ENCODE data around the gene SKIL. TPM values are rescaled to one million over a fixed set of nuclear protein-coding genes. Genes with fewer than 3 reads are reported as not detected.

Gene SKIL
- total RNA-seq, 4 donors from 2014 or later = 15.0 to 26.1 (median 24.8) TPM

- Histone ChIP-seq H3K9me3 (no peaks in the 10 kb centered on the region), H3K4me3 (no peak overlapping the region), H3K27me3 (no peaks in the 10 kb centered on the region), H3K27ac (no peak overlapping the region), H3K36me3 (peaks cover 0 to 87% (median 5%) of the 10 kb centered on the region in 3 donors), H3K4me1 (no peaks in the 10 kb centered on the region)
- 89 to 100% methylated on average over 1 of the region's 1 CpG for WGBS, 2 donors
- TF ChIP-seq POLR2A (IDR thresholded peaks at IDR 0.05) = no peak
- TF ChIP-seq, protein P1, sequence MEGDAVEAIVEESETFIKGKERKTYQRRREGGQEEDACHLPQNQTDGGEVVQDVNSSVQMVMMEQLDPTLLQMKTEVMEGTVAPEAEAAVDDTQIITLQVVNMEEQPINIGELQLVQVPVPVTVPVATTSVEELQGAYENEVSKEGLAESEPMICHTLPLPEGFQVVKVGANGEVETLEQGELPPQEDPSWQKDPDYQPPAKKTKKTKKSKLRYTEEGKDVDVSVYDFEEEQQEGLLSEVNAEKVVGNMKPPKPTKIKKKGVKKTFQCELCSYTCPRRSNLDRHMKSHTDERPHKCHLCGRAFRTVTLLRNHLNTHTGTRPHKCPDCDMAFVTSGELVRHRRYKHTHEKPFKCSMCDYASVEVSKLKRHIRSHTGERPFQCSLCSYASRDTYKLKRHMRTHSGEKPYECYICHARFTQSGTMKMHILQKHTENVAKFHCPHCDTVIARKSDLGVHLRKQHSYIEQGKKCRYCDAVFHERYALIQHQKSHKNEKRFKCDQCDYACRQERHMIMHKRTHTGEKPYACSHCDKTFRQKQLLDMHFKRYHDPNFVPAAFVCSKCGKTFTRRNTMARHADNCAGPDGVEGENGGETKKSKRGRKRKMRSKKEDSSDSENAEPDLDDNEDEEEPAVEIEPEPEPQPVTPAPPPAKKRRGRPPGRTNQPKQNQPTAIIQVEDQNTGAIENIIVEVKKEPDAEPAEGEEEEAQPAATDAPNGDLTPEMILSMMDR (IDR thresholded peaks at IDR 0.05) = no peak
- intact Hi-C loops (cut with DNase I) = no loop called here
- DNase-seq = no peak
Observed at GRCh38 chr3:170383567-170383966, 26.1 kb downstream of the SKIL start.

- intact Hi-C loops (cut with DNase I) = no loop called here
- H3K4me3 ChIP-seq = no peak overlapping the region
- H3K36me3 ChIP-seq = peaks cover 0 to 96% (median 5%) of the 10 kb centered on the region in 3 donors
- TF ChIP-seq POLR2A (IDR thresholded peaks at IDR 0.05) = no peak
- TF ChIP-seq, protein P1 (IDR thresholded peaks at IDR 0.05) = no peak
- 93 to 95% methylated on average over 3 of the region's 3 CpGs for WGBS, 2 donors
- H3K27ac ChIP-seq = no peak overlapping the region
- H3K9me3 ChIP-seq = no peaks in the 10 kb centered on the region
- H3K27me3 ChIP-seq = no peaks in the 10 kb centered on the region
- no peaks in the 10 kb centered on the region for H3K4me1 ChIP-seq
- DNase-seq = no peak
Observed at GRCh38 chr3:170386468-170386867, 29.0 kb downstream of the SKIL start.

- Histone ChIP-seq H3K27me3 (no peaks in the 10 kb centered on the region), H3K9me3 (no peaks in the 10 kb centered on the region), H3K4me1 (no peaks in the 10 kb centered on the region), H3K4me3 (no peak overlapping the region), H3K36me3 (peaks cover 0 to 92% (median 5%) of the 10 kb centered on the region in 3 donors), H3K27ac (no peak overlapping the region)
- intact Hi-C loops (cut with DNase I) = no loop called here
- DNase-seq = no peak
- no peak for TF ChIP-seq POLR2A (IDR thresholded peaks at IDR 0.05)
- TF ChIP-seq, protein P1 (IDR thresholded peaks at IDR 0.05) = no peak
Observed at GRCh38 chr3:170387950-170388349, 30.4 kb downstream of the SKIL start.

DNA sequence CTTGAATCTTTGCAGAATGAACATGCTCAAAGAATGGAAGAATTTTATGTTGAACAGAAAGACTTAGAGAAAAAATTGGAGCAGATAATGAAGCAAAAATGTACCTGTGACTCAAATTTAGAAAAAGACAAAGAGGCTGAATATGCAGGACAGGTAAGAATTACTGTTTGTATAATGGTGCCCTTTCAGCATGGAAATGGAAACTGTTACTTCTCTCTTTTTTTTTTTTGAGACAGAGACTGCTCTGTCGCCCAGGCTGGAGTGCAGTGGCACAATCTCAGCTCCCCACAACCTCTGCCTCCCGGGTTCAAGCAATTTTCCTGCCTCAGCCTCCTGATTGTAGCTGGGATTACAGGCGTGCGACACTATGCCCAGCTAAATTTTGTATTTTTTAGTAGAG, 33.6 kb downstream of the SKIL start:
- WGBS, 2 donors = 87 to 95% methylated on average over 4 of the region's 4 CpGs

GRCh38 chr3:170397685-170398084, 40.2 kb downstream of the SKIL start:
- TF ChIP-seq POLR2A (IDR thresholded peaks at IDR 0.05) = no peak
- TF ChIP-seq, protein P1 (IDR thresholded peaks at IDR 0.05) = no peak
- no peak for DNase-seq
- Histone ChIP-seq H3K36me3 (peaks cover 0 to 9% (median 0%) of the 10 kb centered on the region in 3 donors), H3K27me3 (no peaks in the 10 kb centered on the region), H3K27ac (no peak overlapping the region), H3K4me3 (no peak overlapping the region), H3K4me1 (no peaks in the 10 kb centered on the region), H3K9me3 (no peaks in the 10 kb centered on the region)
- intact Hi-C loops (cut with DNase I) = no loop called here
- WGBS, 2 donors = 86 to 88% methylated on average over 6 of the region's 6 CpGs

More for the DNA sequence above, 33.6 kb downstream of the SKIL start:
- intact Hi-C loops (cut with DNase I) = no loop called here
- Histone ChIP-seq H3K36me3 (peaks cover 0 to 62% (median 5%) of the 10 kb centered on the region in 3 donors), H3K4me3 (no peak overlapping the region), H3K4me1 (no peaks in the 10 kb centered on the region), H3K9me3 (no peaks in the 10 kb centered on the region), H3K27me3 (no peaks in the 10 kb centered on the region), H3K27ac (no peak overlapping the region)
- TF ChIP-seq POLR2A (IDR thresholded peaks at IDR 0.05) = no peak
- TF ChIP-seq, protein P1 (IDR thresholded peaks at IDR 0.05) = no peak
- DNase-seq = no peak
